Measurements from ENCODE around the gene GSG1L. TPM values are rescaled to one million over a fixed set of nuclear protein-coding genes. Genes with fewer than 3 reads are reported as not detected.

The GSG1L gene
- total and polyA plus RNA-seq, 2 of the 13 experiments (the other 11 are each of a cell fraction or from before 2014, with no cell fraction given), result not detected

DNA sequence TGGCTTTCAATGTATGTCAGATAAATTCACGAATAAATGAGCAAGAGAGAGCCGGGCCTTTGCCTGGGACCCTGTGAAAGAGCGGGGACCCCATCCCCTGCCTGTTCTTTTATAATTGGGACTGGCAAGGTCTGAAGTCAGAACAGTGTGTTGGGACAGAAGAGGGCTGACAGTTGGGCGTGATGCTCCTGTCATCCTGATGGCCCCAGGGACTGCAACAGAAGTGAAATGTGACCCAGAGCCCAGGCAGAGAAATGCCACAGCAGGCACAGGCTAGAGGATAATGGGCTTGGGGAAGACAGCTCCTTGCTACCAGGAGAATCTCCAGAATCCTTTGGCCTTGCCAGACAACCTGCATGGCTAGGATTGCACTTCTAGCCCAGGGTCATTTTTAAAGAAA lies 37.9 kb downstream of the GSG1L start (continued):
- TF ChIP-seq AKNA (CRISPR knock-in tag; IDR thresholded peaks at IDR 0.05; ENCODE audit: borderline replicate concordance), result no peak
- TF ChIP-seq ZBTB43 (CRISPR knock-in tag; conservative IDR thresholded peaks at IDR 0.05), result no peak
- TF ChIP-seq ZNF275 (CRISPR knock-in tag; IDR thresholded peaks at IDR 0.05; ENCODE audit: borderline replicate concordance), result no peak
- no peak for TF ChIP-seq RAD21 (CRISPR knock-in tag; IDR thresholded peaks at IDR 0.05)
- no peak for TF ChIP-seq ZNF367 (CRISPR knock-in tag; IDR thresholded peaks at IDR 0.05; ENCODE audit: borderline replicate concordance)
- TF ChIP-seq MTERF4 (CRISPR knock-in tag; IDR thresholded peaks at IDR 0.05), result no peak

Measured in HepG2 (cell line).